NT2/D1 (cell line): ENCODE measurements around the gene SPATA2L.

Experiments used
- SUZ12 ChIP-seq: IDR thresholded peaks from 2 replicates; pipeline ENCODE4 v1.6.1; 2011; ENCODE audit not compliant: insufficient read length, insufficient read depth; ENCODE audit errors: extremely low read depth
- YY1 ChIP-seq: IDR thresholded peaks from 2 replicates; pipeline ENCODE4 v1.6.1; 2011; ENCODE audit not compliant: insufficient read length, insufficient read depth
- ZNF274 ChIP-seq: IDR thresholded peaks from 2 replicates; pipeline ENCODE4 v1.6.1; 2011; ENCODE audit warnings: mild to moderate bottlenecking, low read depth, low read length

DNA sequence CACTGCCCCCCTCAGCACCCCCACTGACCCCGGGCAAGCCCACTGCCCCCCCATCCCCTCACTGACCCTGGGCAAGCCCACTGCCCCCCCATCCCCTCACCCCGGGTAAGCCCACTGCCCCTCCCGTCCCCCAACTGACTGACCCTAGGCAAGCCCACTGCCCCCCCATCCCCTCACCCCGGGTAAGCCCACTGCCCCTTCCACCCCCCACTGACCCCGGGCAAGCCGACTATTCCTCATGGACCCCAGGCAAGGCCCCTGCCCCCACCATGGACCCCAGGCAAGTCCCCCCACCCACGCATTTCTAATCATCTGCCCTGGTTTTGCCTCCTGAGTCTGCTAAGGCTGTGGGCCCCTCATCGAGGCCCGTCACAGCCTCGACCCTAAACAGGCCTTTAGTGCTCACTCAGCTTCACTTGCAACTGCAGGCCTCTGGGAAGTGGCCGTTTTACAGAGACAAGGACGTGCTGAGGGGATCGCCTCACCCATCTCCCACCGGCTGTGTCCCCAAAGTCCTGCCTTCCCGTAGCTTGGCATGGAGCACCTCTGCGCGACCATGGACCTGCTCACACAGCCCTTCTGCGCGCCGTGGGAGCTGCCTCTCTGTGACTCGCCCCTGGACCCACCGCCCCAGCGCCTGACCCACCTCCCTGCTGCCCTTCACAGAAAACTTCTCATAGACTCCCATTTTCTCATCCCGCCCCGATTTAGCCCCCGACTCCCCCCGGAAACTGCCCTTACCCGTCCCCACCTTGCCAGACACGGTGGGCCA, 15.6 kb upstream of the SPATA2L start:
- TF ChIP-seq YY1, result no peak
- no peak for TF ChIP-seq ZNF274
- TF ChIP-seq SUZ12, result no peak
